Caco-2 (cell line): ENCODE data around the gene NPIPA5. TPM values are rescaled to one million over a fixed set of nuclear protein-coding genes. Genes with fewer than 3 reads are reported as not detected.
"Not testable (repeated sequence)": the region's sequence is repeated elsewhere in the genome, so short reads cannot be mapped to it uniquely, and the experiment has no call there.

Experiments used
- BruUV-seq: library from RNA; stranded (reverse); fragments of 400-500 nt; replicated peaks from 2 replicates; lab custom pipeline; 2021; lab: Mats Ljungman, UMichigan
- CTCF ChIA-PET: fragments of 300-600 bp; sonication (Branson Sonifier 250); formaldehyde crosslinking; loops from one replicate; lab custom pipeline; 2022; ENCODE audit warnings: antibody characterized with exemption; lab: Charles Lee
- POLR2A ChIA-PET: fragments of 300-600 bp; sonication (Branson Sonifier 250); formaldehyde crosslinking; loops from one replicate; lab custom pipeline; 2022; ENCODE audit warnings: antibody characterized with exemption; lab: Charles Lee
- DNase-seq, 2 experiments: peaks; one replicate each; pipeline versions ENCODE4 v3.0.0 to v3.0.0-alpha.2; 2020 to 2022
- H3K27me3 ChIP-seq: replicated peaks from 2 replicates; pipeline ENCODE4 v1.6.0; 2011; ENCODE audit warnings: low read length; ENCODE audit not compliant: control insufficient read depth, insufficient read depth
- H3K36me3 ChIP-seq: 2 replicates; pipeline ENCODE4 v1.5.1; 2011; ENCODE audit warnings: low read length; ENCODE audit not compliant: control insufficient read depth, insufficient read depth
- H3K4me1 ChIP-seq: fragments of 250-450 bp; sonication (Bioruptor Pico); 2 replicates; pipeline ENCODE4 v1.5.1; 2020; ENCODE audit warnings: mild to moderate bottlenecking
- H3K4me3 ChIP-seq: 2 replicates; pipeline ENCODE4 v1.5.1; 2011; ENCODE audit warnings: low read depth, mild to moderate bottlenecking, control low read depth, low read length
- H3K9me3 ChIP-seq: fragments of 250-450 bp; sonication (Bioruptor Pico); 2 replicates; pipeline ENCODE4 v1.5.1; 2020; ENCODE audit warnings: mild to moderate bottlenecking, moderate library complexity
- H3K27ac Mint-ChIP-seq: one replicate; pipeline ENCODE4 v1.8.0; 2022; ENCODE audit warnings: mixed read lengths; ENCODE audit not compliant: unreplicated experiment
- H3K27me3 Mint-ChIP-seq: one replicate; pipeline ENCODE4 v1.8.0; 2022; ENCODE audit warnings: mixed read lengths; ENCODE audit not compliant: insufficient read depth, unreplicated experiment
- H3K36me3 Mint-ChIP-seq: one replicate; pipeline ENCODE4 v1.8.0; 2022; ENCODE audit warnings: mild to moderate bottlenecking, mixed read lengths; ENCODE audit not compliant: insufficient read depth, unreplicated experiment
- H3K4me1 Mint-ChIP-seq: one replicate; pipeline ENCODE4 v1.8.0; 2022; ENCODE audit warnings: low read depth, mixed read lengths; ENCODE audit not compliant: unreplicated experiment
- H3K4me3 Mint-ChIP-seq: one replicate; pipeline ENCODE4 v1.8.0; 2022; ENCODE audit warnings: mild to moderate bottlenecking, moderate library complexity, mixed read lengths; ENCODE audit not compliant: unreplicated experiment
- H3K9me3 Mint-ChIP-seq: one replicate; pipeline ENCODE4 v1.8.0; 2022; ENCODE audit warnings: mixed read lengths; ENCODE audit not compliant: unreplicated experiment
- intact Hi-C: fragments of 100-400 bp; cut with micrococcal nuclease; formaldehyde crosslinking; loops from one replicate; pipeline ENCODE4 v1.10.0; 2022; ENCODE audit not compliant: unreplicated experiment
- total RNA-seq: library from RNA; stranded (reverse); gene quantifications from 2 replicates; pipeline ENCODE4 v1.2.3, GENCODE V29; 2022

Gene NPIPA5
- total RNA-seq, 1 experiment from 2014 or later = 8.3 TPM

- H3K4me3 Mint-ChIP-seq, POLR2A ChIA-PET, CTCF ChIA-PET, BruUV-seq, H3K27ac Mint-ChIP-seq, H3K27me3 Mint-ChIP-seq, H3K9me3 Mint-ChIP-seq, intact Hi-C loops, DNase-seq, H3K4me3 ChIP-seq, H3K4me1 Mint-ChIP-seq, H3K36me3 ChIP-seq, H3K36me3 Mint-ChIP-seq, H3K27me3 ChIP-seq, H3K4me1 ChIP-seq, H3K9me3 ChIP-seq: not testable (repeated sequence)
These were observed 40.0 kb downstream of the NPIPA5 start for GRCh38 chr16:15337974-15338605.

GRCh38 chr16:15335609-15336008 is 42.5 kb downstream of the NPIPA5 start:
- H3K4me1 Mint-ChIP-seq, H3K4me3 ChIP-seq, H3K9me3 Mint-ChIP-seq, H3K27me3 Mint-ChIP-seq, POLR2A ChIA-PET, H3K36me3 ChIP-seq, H3K36me3 Mint-ChIP-seq, H3K4me1 ChIP-seq, DNase-seq, H3K4me3 Mint-ChIP-seq, intact Hi-C loops, BruUV-seq, CTCF ChIA-PET, H3K9me3 ChIP-seq, H3K27ac Mint-ChIP-seq, H3K27me3 ChIP-seq: not testable (repeated sequence)

GRCh38 chr16:15333969-15334368 is 44.1 kb downstream of the NPIPA5 start:
- H3K27me3 ChIP-seq, H3K9me3 Mint-ChIP-seq, intact Hi-C loops, H3K36me3 Mint-ChIP-seq, H3K4me3 Mint-ChIP-seq, H3K27ac Mint-ChIP-seq, POLR2A ChIA-PET, BruUV-seq, DNase-seq, H3K4me3 ChIP-seq, CTCF ChIA-PET, H3K9me3 ChIP-seq, H3K4me1 Mint-ChIP-seq, H3K36me3 ChIP-seq, H3K4me1 ChIP-seq, H3K27me3 Mint-ChIP-seq: not testable (repeated sequence)

GRCh38 chr16:15330978-15331377 is 47.1 kb downstream of the NPIPA5 start:
- BruUV-seq = not testable (repeated sequence)

GRCh38 chr16:15324954-15325353 is 53.1 kb downstream of the NPIPA5 start:
- CTCF ChIA-PET, BruUV-seq, intact Hi-C loops, H3K4me1 ChIP-seq, H3K27me3 Mint-ChIP-seq, DNase-seq, H3K36me3 ChIP-seq, H3K9me3 Mint-ChIP-seq, H3K27me3 ChIP-seq, H3K4me1 Mint-ChIP-seq, H3K27ac Mint-ChIP-seq, POLR2A ChIA-PET, H3K4me3 Mint-ChIP-seq, H3K36me3 Mint-ChIP-seq, H3K4me3 ChIP-seq, H3K9me3 ChIP-seq: not testable (repeated sequence)

More at GRCh38 chr16:15330978-15331377, 47.1 kb downstream of the NPIPA5 start:
- H3K36me3 ChIP-seq, H3K27me3 Mint-ChIP-seq, H3K9me3 ChIP-seq, DNase-seq, H3K4me3 ChIP-seq, H3K4me1 Mint-ChIP-seq, H3K27ac Mint-ChIP-seq, H3K36me3 Mint-ChIP-seq, H3K4me1 ChIP-seq, intact Hi-C loops, CTCF ChIA-PET, H3K27me3 ChIP-seq, H3K4me3 Mint-ChIP-seq, H3K9me3 Mint-ChIP-seq, POLR2A ChIA-PET: not testable (repeated sequence)

- H3K36me3 ChIP-seq, H3K27ac Mint-ChIP-seq, H3K4me3 Mint-ChIP-seq, H3K36me3 Mint-ChIP-seq, H3K9me3 Mint-ChIP-seq, H3K9me3 ChIP-seq, H3K4me1 ChIP-seq, DNase-seq, POLR2A ChIA-PET, H3K4me1 Mint-ChIP-seq, H3K4me3 ChIP-seq, intact Hi-C loops, CTCF ChIA-PET, H3K27me3 ChIP-seq, BruUV-seq, H3K27me3 Mint-ChIP-seq: not testable (repeated sequence)
These were observed 54.7 kb downstream of the NPIPA5 start for GRCh38 chr16:15323373-15323772.

GRCh38 chr16:15321221-15321620 is 56.9 kb downstream of the NPIPA5 start:
- not testable (repeated sequence) for BruUV-seq

More at GRCh38 chr16:15321221-15321620, 56.9 kb downstream of the NPIPA5 start:
- H3K9me3 ChIP-seq, DNase-seq, H3K4me1 Mint-ChIP-seq, H3K9me3 Mint-ChIP-seq, H3K4me1 ChIP-seq, H3K4me3 Mint-ChIP-seq, POLR2A ChIA-PET, H3K27ac Mint-ChIP-seq, H3K27me3 ChIP-seq, CTCF ChIA-PET, H3K27me3 Mint-ChIP-seq, H3K4me3 ChIP-seq, intact Hi-C loops, H3K36me3 ChIP-seq, H3K36me3 Mint-ChIP-seq: not testable (repeated sequence)
